HepG2 (cell line): Measurements from ENCODE around the gene RAB9A.

Experiments
- JUN ChIP-seq: sonication (generic); formaldehyde crosslinking; IDR thresholded peaks from 2 replicates; pipeline ENCODE4 v1.4.0; 2020; ENCODE audit warnings: mild to moderate bottlenecking, missing genetic modification reagents
- KAT7 ChIP-seq: IDR thresholded peaks from 2 replicates; pipeline ENCODE4 v1.6.1; 2018; ENCODE audit warnings: borderline replicate concordance, missing compliant biosample characterization
- POLR2A ChIP-seq, 2 experiments: IDR thresholded peaks; 2 replicates each; pipeline ENCODE4 v1.6.1; 2011; ENCODE audit warnings: low read depth in 2 of 2, low read length in 2 of 2, mild to moderate bottlenecking in 1 of 2, moderate library complexity in 1 of 2; ENCODE audit not compliant: insufficient read depth in 1 of 2
- SMC3 ChIP-seq: IDR thresholded peaks from 2 replicates; pipeline ENCODE4 v1.6.1; 2011; ENCODE audit warnings: low read length, improper control_type of control experiment

- TF ChIP-seq POLR2A (IDR thresholded peaks at IDR 0.05; ENCODE audit: insufficient read depth in 1 of 2, low read depth in 2 of 2, low read length in 2 of 2) (no peak), SMC3 (no peak), JUN (CRISPR knock-in tag) (no peak), KAT7 (CRISPR knock-in tag) (no peak)
Measured at GRCh38 chrX:13748486-13748885, 59.6 kb downstream of the RAB9A start.
